Kidney glomerular epithelial cell (primary cell): ENCODE measurements around the gene TJP2.

Experiments used
- DNase-seq: peaks from one replicate; lab custom pipeline; 2025; lab: John Stamatoyannopoulos, UW

TJP2 gene

GRCh38 chr9:69173891-69174615 is at the start of gene TJP2:
Gene TJP2, plus strand, starts transcription at chr9:69174277. Its CDS starts 96 bp downstream, at chr9:69174373.
- DNase-seq, result peak; percentile 24

- DNase-seq, result peak; percentile 80
These were observed 43.3 kb upstream of the TJP2 start for GRCh38 chr9:69130456-69131441.

- DNase-seq, result peak; percentile 96
These were observed 42.4 kb upstream of the TJP2 start for GRCh38 chr9:69131682-69132081.

- DNase-seq, result no peak
These were observed 41.7 kb upstream of the TJP2 start for GRCh38 chr9:69132361-69132760.

GRCh38 chr9:69134412-69134811 is 39.7 kb upstream of the TJP2 start:
- no peak for DNase-seq

- no peak for DNase-seq
These were observed 37.9 kb upstream of the TJP2 start for GRCh38 chr9:69136185-69136584.

- no peak for DNase-seq
These were observed 37.3 kb upstream of the TJP2 start for GRCh38 chr9:69136779-69137178.

- DNase-seq, result no peak
These were observed 36.8 kb upstream of the TJP2 start for GRCh38 chr9:69137311-69137710.

- DNase-seq, result no peak
These were observed 34.5 kb upstream of the TJP2 start for GRCh38 chr9:69139596-69139995.

- no peak for DNase-seq
These were observed 33.8 kb upstream of the TJP2 start for GRCh38 chr9:69140123-69140735.

- DNase-seq, result no peak
These were observed 32.2 kb upstream of the TJP2 start for GRCh38 chr9:69141851-69142250.

GRCh38 chr9:69143291-69143690 is 30.8 kb upstream of the TJP2 start:
- no peak for DNase-seq

GRCh38 chr9:69145144-69145715 is 28.8 kb upstream of the TJP2 start:
- no peak for DNase-seq

- no peak for DNase-seq
These were observed 26.8 kb upstream of the TJP2 start for GRCh38 chr9:69147041-69147834.

GRCh38 chr9:69149321-69149807 is 24.7 kb upstream of the TJP2 start:
- peak; percentile 76 for DNase-seq

- DNase-seq, result no peak
These were observed 22.6 kb upstream of the TJP2 start for GRCh38 chr9:69151506-69151905.

- DNase-seq, result no peak
These were observed 20.2 kb upstream of the TJP2 start for GRCh38 chr9:69153707-69154521.

- no peak for DNase-seq
These were observed 18.6 kb upstream of the TJP2 start for GRCh38 chr9:69155341-69156030.

- peak; percentile 22 for DNase-seq
These were observed 16.2 kb upstream of the TJP2 start for GRCh38 chr9:69157751-69158466.
